Measurements from ENCODE around the gene ZNF512B. TPM values are rescaled to one million over a fixed set of nuclear protein-coding genes. Genes with fewer than 3 reads are reported as not detected.

ZNF512B gene
- total RNA-seq, 4 donors from 2014 or later: 5.8 to 7.4 (median 6.4) TPM

- Histone ChIP-seq H3K4me3 (no peak overlapping the region), H3K36me3 (peaks cover 0 to 82% (median 0%) of the 10 kb centered on the region in 3 donors), H3K4me1 (peaks cover 0 to 4% (median 0%) of the 10 kb centered on the region in 4 donors), H3K27me3 (no peaks in the 10 kb centered on the region), H3K9me3 (no peaks in the 10 kb centered on the region), H3K27ac (no peak overlapping the region)
- peak in 1 of 3 donors; percentile 50 for DNase-seq
- TF ChIP-seq CTCF (IDR thresholded peaks at IDR 0.05): no peak
- TF ChIP-seq POLR2A (IDR thresholded peaks at IDR 0.05): no peak
Observed at GRCh38 chr20:63940071-63940471, 29.7 kb downstream of the ZNF512B start.

- Histone ChIP-seq H3K4me1 (peaks cover 0 to 4% (median 0%) of the 10 kb centered on the region in 4 donors), H3K36me3 (peaks cover 0 to 82% (median 0%) of the 10 kb centered on the region in 3 donors), H3K27ac (no peak overlapping the region), H3K9me3 (no peaks in the 10 kb centered on the region), H3K27me3 (no peaks in the 10 kb centered on the region), H3K4me3 (no peak overlapping the region)
- TF ChIP-seq CTCF (IDR thresholded peaks at IDR 0.05) (no peak), POLR2A (IDR thresholded peaks at IDR 0.05) (no peak)
- peak in 1 of 3 donors; percentile 33 for DNase-seq
Observed at GRCh38 chr20:63939061-63939935, 30.4 kb downstream of the ZNF512B start.

GRCh38 chr20:63937596-63937995, 32.1 kb downstream of the ZNF512B start:
- Histone ChIP-seq H3K4me3 (no peak overlapping the region), H3K9me3 (no peaks in the 10 kb centered on the region), H3K36me3 (peaks cover 0 to 80% (median 0%) of the 10 kb centered on the region in 3 donors), H3K4me1 (peaks cover 0 to 4% (median 0%) of the 10 kb centered on the region in 4 donors), H3K27me3 (no peaks in the 10 kb centered on the region), H3K27ac (no peak overlapping the region)
- DNase-seq: no peak
- no peak for TF ChIP-seq POLR2A (IDR thresholded peaks at IDR 0.05)
- TF ChIP-seq CTCF (IDR thresholded peaks at IDR 0.05): no peak

GRCh38 chr20:63935447-63935846, 34.3 kb downstream of the ZNF512B start:
- no peaks in the 10 kb centered on the region for H3K4me1 ChIP-seq
- no peak overlapping the region for H3K4me3 ChIP-seq
- no peak for TF ChIP-seq CTCF (IDR thresholded peaks at IDR 0.05)
- no peak for TF ChIP-seq POLR2A (IDR thresholded peaks at IDR 0.05)
- H3K27ac ChIP-seq: no peak overlapping the region
- H3K27me3 ChIP-seq: no peaks in the 10 kb centered on the region
- no peak for DNase-seq
- peaks cover 0 to 84% (median 0%) of the 10 kb centered on the region in 3 donors for H3K36me3 ChIP-seq
- H3K9me3 ChIP-seq: no peaks in the 10 kb centered on the region

- no peaks in the 10 kb centered on the region for H3K4me1 ChIP-seq
Observed at GRCh38 chr20:63934271-63935068, 35.3 kb downstream of the ZNF512B start.

More at GRCh38 chr20:63934271-63935068, 35.3 kb downstream of the ZNF512B start:
- Histone ChIP-seq H3K9me3 (no peaks in the 10 kb centered on the region), H3K27ac (no peak overlapping the region), H3K36me3 (peaks cover 0 to 85% (median 0%) of the 10 kb centered on the region in 3 donors), H3K4me3 (no peak overlapping the region), H3K27me3 (no peaks in the 10 kb centered on the region)
- TF ChIP-seq CTCF (IDR thresholded peaks at IDR 0.05) (peak in 2 of 6 experiments; percentile 7 to 12), POLR2A (IDR thresholded peaks at IDR 0.05) (no peak)
- DNase-seq: no peak

Measured in Peyer's patch (tissue), 4 donors.